KMS-11 (cell line): ENCODE data around the gene CKAP2L.

ENCODE experiments used
- H2AFZ ChIP-seq: fragments of 200-600 bp; sonication (generic); 2 replicates; pipeline ENCODE4 v1.6.1; 2016; ENCODE audit warnings: antibody characterized with exemption, mixed run types, low read depth
- H3K27ac ChIP-seq: fragments of 200-600 bp; sonication (generic); 2 replicates; pipeline ENCODE4 v1.6.1; 2016; ENCODE audit warnings: mild to moderate bottlenecking, mixed run types
- H3K27me3 ChIP-seq: fragments of 200-600 bp; sonication (generic); 2 replicates; pipeline ENCODE4 v1.6.1; 2017; ENCODE audit warnings: mild to moderate bottlenecking, low read depth, mixed run types, moderate library complexity; ENCODE audit not compliant: insufficient read depth
- H3K36me3 ChIP-seq: fragments of 200-600 bp; sonication (generic); 2 replicates; pipeline ENCODE4 v1.6.1; 2017; ENCODE audit warnings: mild to moderate bottlenecking, mixed run types; ENCODE audit not compliant: insufficient read depth
- H3K4me1 ChIP-seq: fragments of 200-600 bp; sonication (generic); 2 replicates; pipeline ENCODE4 v1.6.1; 2016; ENCODE audit warnings: mild to moderate bottlenecking, low read depth, mixed run types; ENCODE audit not compliant: poor library complexity, severe bottlenecking
- H3K4me2 ChIP-seq: fragments of 200-600 bp; sonication (generic); 2 replicates; pipeline ENCODE4 v1.7.0; 2016; ENCODE audit warnings: mild to moderate bottlenecking, mixed run types
- H3K4me3 ChIP-seq: fragments of 200-600 bp; sonication (generic); IDR thresholded peaks from 2 replicates; pipeline ENCODE4 v1.6.1; 2017; ENCODE audit warnings: low read depth, low read length, mixed read lengths; ENCODE audit not compliant: insufficient read depth
- H3K79me2 ChIP-seq: fragments of 200-600 bp; sonication (generic); 2 replicates; pipeline ENCODE4 v1.6.1; 2016; ENCODE audit warnings: low read depth, mixed run types; ENCODE audit not compliant: insufficient read depth
- H3K9ac ChIP-seq: fragments of 200-600 bp; sonication (generic); 2 replicates; pipeline ENCODE4 v1.6.1; 2016; ENCODE audit warnings: mild to moderate bottlenecking, mixed run types
- H4K20me1 ChIP-seq: fragments of 200-600 bp; sonication (generic); 2 replicates; pipeline ENCODE4 v1.6.1; 2016; ENCODE audit warnings: mild to moderate bottlenecking, mixed run types; ENCODE audit not compliant: insufficient read depth
- CTCF ChIP-seq: fragments of 200-600 bp; sonication (generic); conservative IDR thresholded peaks from 2 replicates; pipeline ENCODE4 v1.6.1; 2017; ENCODE audit warnings: low read depth, mild to moderate bottlenecking, antibody characterized with exemption, low read length, moderate library complexity, mixed read lengths

Gene CKAP2L

DNA sequence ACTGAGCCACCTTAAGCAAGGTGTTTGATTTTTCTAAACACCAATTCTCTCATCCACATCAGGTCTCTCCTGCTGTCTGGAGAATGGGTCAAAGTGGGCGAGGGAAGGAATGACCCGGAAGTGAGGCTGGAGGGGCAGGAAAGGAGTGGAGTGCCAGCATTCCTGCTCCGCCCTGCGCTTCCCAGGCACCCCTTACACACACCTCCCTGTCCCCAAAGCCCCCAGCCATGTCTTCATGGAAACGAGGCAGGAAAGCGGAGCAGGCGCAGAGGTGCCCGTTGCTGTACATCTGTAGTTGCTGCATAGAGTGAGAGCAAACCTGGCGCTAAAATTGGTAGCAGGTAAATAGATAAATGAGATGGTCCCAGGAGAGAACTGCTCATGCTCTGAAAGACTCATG is 70.8 kb downstream of the CKAP2L start:
- H3K27ac ChIP-seq = no peak overlapping the region
- H3K27me3 ChIP-seq = no peaks in the 10 kb centered on the region
- H3K4me3 ChIP-seq = no peak overlapping the region
- no peak for TF ChIP-seq CTCF
- no peaks in the 10 kb centered on the region for H4K20me1 ChIP-seq
- no peak overlapping the region for H3K9ac ChIP-seq
- H3K36me3 ChIP-seq = no peaks in the 10 kb centered on the region
- no peaks in the 10 kb centered on the region for H3K79me2 ChIP-seq
- no peak overlapping the region for H2AFZ ChIP-seq
- H3K4me2 ChIP-seq = no peak overlapping the region
- H3K4me1 ChIP-seq = peaks cover 12% of the 10 kb centered on the region

DNA sequence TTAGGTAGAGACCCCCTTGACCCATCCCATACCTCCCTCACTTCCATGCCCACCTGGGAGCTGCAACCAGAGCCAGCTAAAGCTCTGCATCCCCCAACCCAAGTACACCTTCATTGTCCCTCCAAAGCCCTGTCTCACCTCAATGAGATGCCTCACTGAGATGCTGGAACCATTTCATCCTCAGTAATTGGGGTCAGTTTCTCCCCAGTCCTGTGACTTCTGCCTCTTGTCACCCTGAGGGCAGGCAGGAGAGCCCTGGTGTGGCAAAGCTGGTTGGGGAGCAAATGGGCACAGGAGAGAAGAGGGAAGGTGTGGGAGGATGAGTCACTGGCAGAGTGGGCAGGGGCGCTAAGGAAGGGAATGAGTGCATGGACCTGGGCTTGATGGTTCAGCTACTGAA is 71.5 kb downstream of the CKAP2L start:
- Histone ChIP-seq H3K4me3 (no peak overlapping the region), H3K27ac (no peak overlapping the region), H3K36me3 (no peaks in the 10 kb centered on the region), H3K9ac (no peak overlapping the region), H3K4me1 (peaks cover 12% of the 10 kb centered on the region), H3K79me2 (no peaks in the 10 kb centered on the region), H3K4me2 (peak overlapping the region; percentile 17; the same call in 1 of the 2 replicates), H3K27me3 (no peaks in the 10 kb centered on the region), H4K20me1 (no peaks in the 10 kb centered on the region), H2AFZ (peak overlapping the region; percentile 30; the same call in 1 of the 2 replicates)
- TF ChIP-seq CTCF = no peak

- Histone ChIP-seq H3K9ac (no peak overlapping the region), H2AFZ (peak overlapping the region; percentile 30; the same call in 1 of the 2 replicates), H3K27ac (no peak overlapping the region), H4K20me1 (no peaks in the 10 kb centered on the region), H3K4me3 (no peak overlapping the region), H3K79me2 (no peaks in the 10 kb centered on the region), H3K4me2 (peak overlapping the region; percentile 17; the same call in 1 of the 2 replicates), H3K4me1 (peaks cover 12% of the 10 kb centered on the region), H3K27me3 (no peaks in the 10 kb centered on the region), H3K36me3 (no peaks in the 10 kb centered on the region)
- TF ChIP-seq CTCF = no peak
These were observed 71.9 kb downstream of the CKAP2L start for GRCh38 chr2:112692495-112692911.

GRCh38 chr2:112691881-112692281 is 72.5 kb downstream of the CKAP2L start:
- no peak overlapping the region for H3K27ac ChIP-seq
- no peak overlapping the region for H3K4me3 ChIP-seq
- H3K4me1 ChIP-seq = peaks cover 12% of the 10 kb centered on the region
- H2AFZ ChIP-seq = no peak overlapping the region
- H3K27me3 ChIP-seq = no peaks in the 10 kb centered on the region
- no peak overlapping the region for H3K4me2 ChIP-seq
- no peaks in the 10 kb centered on the region for H4K20me1 ChIP-seq
- no peak overlapping the region for H3K9ac ChIP-seq
- H3K79me2 ChIP-seq = no peaks in the 10 kb centered on the region
- TF ChIP-seq CTCF = no peak
- H3K36me3 ChIP-seq = no peaks in the 10 kb centered on the region
